CD4-positive, alpha-beta T cell treated with Interleukin-17A for 4 hours (primary cell): ENCODE data around the gene BRD3OS.

ENCODE experiments used
- DNase-seq: peaks from one replicate; pipeline ENCODE4 v3.0.0-alpha.2; 2020; ENCODE audit warnings: mixed read lengths

Gene BRD3OS

GRCh38 chr9:134035041-134036039, 10.1 kb downstream of the BRD3OS start:
- no peak for DNase-seq

GRCh38 chr9:134036130-134036529, 10.8 kb downstream of the BRD3OS start:
- DNase-seq: no peak

GRCh38 chr9:134037641-134038040, 12.4 kb downstream of the BRD3OS start:
- DNase-seq: no peak

GRCh38 chr9:134039386-134040175, 14.3 kb downstream of the BRD3OS start:
- no peak for DNase-seq

- DNase-seq: peak; percentile 0
These were observed 14.9 kb downstream of the BRD3OS start for GRCh38 chr9:134040176-134040565.

GRCh38 chr9:134040781-134041648, 15.7 kb downstream of the BRD3OS start:
- DNase-seq: no peak

- DNase-seq: no peak
These were observed 16.3 kb downstream of the BRD3OS start for GRCh38 chr9:134041649-134041962.

GRCh38 chr9:134043531-134043988, 18.3 kb downstream of the BRD3OS start:
- no peak for DNase-seq

GRCh38 chr9:134044944-134045343, 19.7 kb downstream of the BRD3OS start:
- DNase-seq: no peak

- DNase-seq: no peak
These were observed 20.7 kb downstream of the BRD3OS start for GRCh38 chr9:134045841-134046544.

GRCh38 chr9:134046894-134047681, 21.8 kb downstream of the BRD3OS start:
- DNase-seq: no peak

- DNase-seq: no peak
These were observed 22.7 kb downstream of the BRD3OS start for GRCh38 chr9:134047868-134048581.

GRCh38 chr9:134048582-134048968, 23.3 kb downstream of the BRD3OS start:
- no peak for DNase-seq

- DNase-seq: no peak
These were observed 24.0 kb downstream of the BRD3OS start for GRCh38 chr9:134049236-134049635.

GRCh38 chr9:134049772-134050588, 24.7 kb downstream of the BRD3OS start:
- DNase-seq: no peak

GRCh38 chr9:134050726-134051125, 25.4 kb downstream of the BRD3OS start:
- no peak for DNase-seq

GRCh38 chr9:134051319-134051718, 26.0 kb downstream of the BRD3OS start:
- no peak for DNase-seq

- DNase-seq: no peak
These were observed 27.2 kb downstream of the BRD3OS start for GRCh38 chr9:134052491-134052890.

GRCh38 chr9:134052941-134053340, 27.7 kb downstream of the BRD3OS start:
- DNase-seq: no peak

GRCh38 chr9:134053401-134053871, 28.2 kb downstream of the BRD3OS start:
- no peak for DNase-seq
